Pancreas (tissue), 10 donors: ENCODE data around the gene TNFSF13. TPM values are rescaled to one million over a fixed set of nuclear protein-coding genes. Genes with fewer than 3 reads are reported as not detected.

Experiments
- ATAC-seq, 4 donors: fragments of 200-7000 bp; cut with Tn5 transposase; one replicate each; pipeline versions ENCODE4 v1.8.0 to v1.9.1; 2020; ENCODE audit warnings: mild to moderate bottlenecking in 4 of 4, moderate library complexity in 4 of 4
- DNase-seq, 6 donors: peaks; one replicate each; pipeline ENCODE4 v3.0.0-alpha.2; 2020
- FAIRE-seq: peaks from 2 replicates; lab custom pipeline; 2012; peaks lifted over from hg19 to GRCh38; lab: Jason Lieb, UNC
- H3K27ac ChIP-seq, 4 donors: fragments of 200-600 bp; sonication (generic); 1 replicate in 3 of 4; 2 replicates in 1 of 4; pipeline versions ENCODE4 v1.5.0 to v1.8.0; 2020
- H3K27me3 ChIP-seq, 4 donors: fragments of 200-600 bp; one replicate each; pipeline ENCODE4 v1.8.0; 2021
- H3K36me3 ChIP-seq, 3 donors: fragments of 200-600 bp; sonication (generic) in 1 of 3; one replicate each; pipeline versions ENCODE4 v1.5.0 to v1.8.0; 2020 to 2021
- H3K4me1 ChIP-seq, 3 donors: fragments of 200-600 bp; one replicate each; pipeline ENCODE4 v1.8.0; 2021
- H3K4me3 ChIP-seq, 4 donors: fragments of 200-600 bp; sonication (generic) in 2 of 4; one replicate each; pipeline versions ENCODE4 v1.5.0 to v1.8.0; 2020 to 2021
- H3K9me3 ChIP-seq, 4 donors: fragments of 200-600 bp; one replicate each; pipeline ENCODE4 v1.8.0; 2021
- CTCF ChIP-seq, 4 donors: fragments of 200-600 bp; sonication (generic) in 3 of 4; IDR thresholded peaks; one replicate each; pipeline versions ENCODE4 v1.5.0 to v1.8.0; 2021; ENCODE audit warnings: antibody characterized with exemption in 4 of 4
- WGBS, 2 donors: extraction: QIAGEN DNeasy Blood & Tissue Kit; methylation state at CpG; one replicate each; pipeline ENCODE4 v1.1.7; 2013; 5-methylcytosine and 5-hydroxymethylcytosine counted together
- intact Hi-C, 3 donors: fragments of 100-400 bp; cut with DNase I; formaldehyde crosslinking; loops; one replicate each; pipeline versions ENCODE4 v1.11.1 to v1.14.2; 2022
- polyA plus RNA-seq, 2 donors: library from polyadenylated mRNA; stranded (reverse); fragments of 200-250 nt; gene quantifications; one replicate each; pipeline ENCODE4 v1.2.3, GENCODE V29; 2013
- total RNA-seq, 6 donors: library from RNA; stranded (reverse); fragmentation: NEBNext Ultra II Directional in 4 of 6; extraction: Animal tissue kit (Norgen Biotek cat#: 25700) in 4 of 6; gene quantifications; one replicate each; pipeline versions ENCODE4 v1.2.1 to v1.2.4, GENCODE V29; 2021 to 2023
- donor health status: healthy with polysubstance abuse.
- donor health status: DM: no; HTN: no; CAD: no; lungs with moderate emphysema.
- donor health status: DM: no; HTN: no; CAD: no.
- donor health status: control.
- donor health status: control.
- donor health status: Bipolar disorder and iron deficiency.
- donor health status: DM: yes; HTN: yes; CAD: no.
- donor health status: DM: no; HTN: no; CAD: no.
- donor health status: DM: no; HTN: no; CAD: no.
- donor health status: DM: yes; HTN: yes; CAD: no.

The TNFSF13 gene
- total and polyA plus RNA-seq, 8 donors, result 10.5 to 31.2 (median 15.9) TPM

GRCh38 chr17:7523033-7523432 is 35.5 kb upstream of the TNFSF13 start:
- no peak for TF ChIP-seq CTCF (IDR thresholded peaks at IDR 0.05)
- DNase-seq, result no peak
- Histone ChIP-seq H3K27me3 (no peaks in the 10 kb centered on the region), H3K36me3 (no peaks in the 10 kb centered on the region), H3K9me3 (no peaks in the 10 kb centered on the region), H3K27ac (no peak overlapping the region), H3K4me3 (no peak overlapping the region), H3K4me1 (no peaks in the 10 kb centered on the region)
- intact Hi-C loops, result no loop called here
- 41 to 45% methylated on average over 10 of the region's 10 CpGs for WGBS, 2 donors
- ATAC-seq, result peak in 2 of 4 donors; percentile 47 to 51
- no peak for FAIRE-seq

- Histone ChIP-seq H3K27ac (no peak overlapping the region), H3K36me3 (no peaks in the 10 kb centered on the region), H3K4me1 (no peaks in the 10 kb centered on the region), H3K4me3 (no peak overlapping the region), H3K27me3 (no peaks in the 10 kb centered on the region), H3K9me3 (no peaks in the 10 kb centered on the region)
- FAIRE-seq (no peak), ATAC-seq (no peak), DNase-seq (no peak)
- intact Hi-C loops, result no loop called here
- TF ChIP-seq CTCF (IDR thresholded peaks at IDR 0.05), result no peak
These were observed 29.7 kb upstream of the TNFSF13 start for GRCh38 chr17:7528842-7529241.

GRCh38 chr17:7530023-7530900 is 28.3 kb upstream of the TNFSF13 start:
- H3K4me1 ChIP-seq, result no peaks in the 10 kb centered on the region
- DNase-seq (no peak), ATAC-seq (no peak), FAIRE-seq (no peak)
- H3K4me3 ChIP-seq, result no peak overlapping the region
- H3K36me3 ChIP-seq, result no peaks in the 10 kb centered on the region
- no peak overlapping the region for H3K27ac ChIP-seq
- no peaks in the 10 kb centered on the region for H3K27me3 ChIP-seq
- no peaks in the 10 kb centered on the region for H3K9me3 ChIP-seq
- no peak for TF ChIP-seq CTCF (IDR thresholded peaks at IDR 0.05)
- intact Hi-C loops, result no loop called here
- 82 to 85% methylated on average over 4 to 6 of the region's 6 CpGs for WGBS, 2 donors

GRCh38 chr17:7538050-7538449 is 20.5 kb upstream of the TNFSF13 start:
- DNase-seq, result no peak
- no peaks in the 10 kb centered on the region for H3K9me3 ChIP-seq
- H3K27me3 ChIP-seq, result no peaks in the 10 kb centered on the region
- ATAC-seq, result no peak
- TF ChIP-seq CTCF (IDR thresholded peaks at IDR 0.05), result no peak
- H3K27ac ChIP-seq, result no peak overlapping the region
- WGBS, 2 donors, result 75 to 78% methylated on average over 3 of the region's 3 CpGs
- FAIRE-seq, result no peak
- no peak overlapping the region for H3K4me3 ChIP-seq
- intact Hi-C loops, result no loop called here
- no peaks in the 10 kb centered on the region for H3K4me1 ChIP-seq
- no peaks in the 10 kb centered on the region for H3K36me3 ChIP-seq

GRCh38 chr17:7538891-7539545 is 19.5 kb upstream of the TNFSF13 start:
- no peak for ATAC-seq
- Histone ChIP-seq H3K36me3 (no peaks in the 10 kb centered on the region), H3K27me3 (no peaks in the 10 kb centered on the region), H3K27ac (no peak overlapping the region), H3K4me3 (no peak overlapping the region), H3K9me3 (no peaks in the 10 kb centered on the region), H3K4me1 (no peaks in the 10 kb centered on the region)
- DNase-seq, result no peak
- 67% methylated on average over 11 of the region's 11 CpGs for WGBS, 2 donors
- no peak for FAIRE-seq
- intact Hi-C loops, result no loop called here
- no peak for TF ChIP-seq CTCF (IDR thresholded peaks at IDR 0.05)
